HepG2 (cell line): ENCODE results near the gene CTDNEP1. TPM values are rescaled to one million over a fixed set of nuclear protein-coding genes. Genes with fewer than 3 reads are reported as not detected.

Source experiments
- AGO1 ChIP-seq: fragments of 200-400 bp; formaldehyde crosslinking; IDR thresholded peaks from 2 replicates; pipeline ENCODE4 v1.6.1; 2017; ENCODE audit warnings: mild to moderate bottlenecking, low read depth, low read length, moderate library complexity; ENCODE audit not compliant: poor library complexity, severe bottlenecking
- EHMT2 ChIP-seq: fragments of 200-600 bp; sonication (generic); IDR thresholded peaks from 2 replicates; pipeline ENCODE4 v1.7.0; 2017; ENCODE audit warnings: antibody characterized with exemption, low read depth, low read length, borderline replicate concordance
- FOXP1 ChIP-seq, 2 experiments: fragments of 450-650 bp in 1 of 2; IDR thresholded peaks; 2 replicates each; pipeline ENCODE4 v1.6.1; 2017 to 2018; ENCODE audit warnings: antibody characterized with exemption in 1 of 2
- HDAC1 ChIP-seq: sonication (generic); formaldehyde crosslinking; IDR thresholded peaks from 2 replicates; pipeline ENCODE4 v1.5.1; 2020; ENCODE audit warnings: mild to moderate bottlenecking, missing genetic modification reagents
- HNRNPK ChIP-seq: fragments of 200-400 bp; formaldehyde crosslinking; IDR thresholded peaks from 2 replicates; pipeline ENCODE4 v1.6.1; 2018; ENCODE audit warnings: low read length, low read depth, moderate library complexity, mild to moderate bottlenecking; ENCODE audit not compliant: poor library complexity, severe bottlenecking
- IRF2 ChIP-seq: IDR thresholded peaks from 2 replicates; pipeline ENCODE4 v1.6.1; 2018; ENCODE audit warnings: missing genetic modification reagents, missing compliant biosample characterization
- KLF16 ChIP-seq, 2 experiments: sonication (generic) in 1 of 2; formaldehyde crosslinking in 1 of 2; IDR thresholded peaks; 2 replicates each; pipeline versions ENCODE4 v1.6.1 to v1.8.0; 2016 to 2023; ENCODE audit warnings: missing genetic modification reagents in 2 of 2, missing compliant biosample characterization in 1 of 2
- RBFOX2 ChIP-seq: fragments of 200-400 bp; formaldehyde crosslinking; IDR thresholded peaks from 2 replicates; pipeline ENCODE4 v1.6.1; 2017; ENCODE audit warnings: low read depth, mild to moderate bottlenecking, low read length
- SIX4 ChIP-seq: sonication (generic); formaldehyde crosslinking; IDR thresholded peaks from 2 replicates; pipeline ENCODE4 v1.4.0; 2020; ENCODE audit warnings: missing genetic modification reagents
- THAP11 ChIP-seq: IDR thresholded peaks from 2 replicates; pipeline ENCODE4 v1.6.1; 2016; ENCODE audit warnings: missing biosample characterization, missing genetic modification reagents
- ZNF12 ChIP-seq: sonication (generic); formaldehyde crosslinking; IDR thresholded peaks from 2 replicates; pipeline ENCODE4 v1.5.0; 2020; ENCODE audit warnings: missing genetic modification reagents
- ZNF546 ChIP-seq: sonication (generic); formaldehyde crosslinking; conservative IDR thresholded peaks from 2 replicates; pipeline ENCODE4 v1.8.1; 2023; ENCODE audit warnings: mild to moderate bottlenecking, missing genetic modification reagents
- ZNF713 ChIP-seq: sonication (generic); formaldehyde crosslinking; IDR thresholded peaks from 2 replicates; pipeline ENCODE4 v1.4.0; 2020; ENCODE audit warnings: mild to moderate bottlenecking, missing genetic modification reagents
- ZNF720 ChIP-seq: sonication (generic); formaldehyde crosslinking; IDR thresholded peaks from 2 replicates; pipeline ENCODE4 v1.4.0; 2020; ENCODE audit warnings: missing genetic modification reagents
- ZNF746 ChIP-seq: sonication (generic); formaldehyde crosslinking; IDR thresholded peaks from 2 replicates; pipeline ENCODE4 v1.8.0; 2022; ENCODE audit warnings: mild to moderate bottlenecking, missing genetic modification reagents
- ZNF883 ChIP-seq: sonication (generic); formaldehyde crosslinking; IDR thresholded peaks from 2 replicates; pipeline ENCODE4 v1.5.1; 2020; ENCODE audit warnings: mild to moderate bottlenecking, missing genetic modification reagents; ENCODE audit errors: not compliant biosample characterization
- polyA plus RNA-seq, 8 experiments: library from polyadenylated mRNA; depleted of rRNA in 3 of 8; stranded (reverse) in 7 of 8; unstranded in 1 of 8; fragments of >200 nt; fragmentation: Illumina TruSeq in 4 of 8; extraction: Trizol in 4 of 8; gene quantifications; 2 replicates each; pipeline versions ENCODE4 v1.2.1 to v1.2.3, GENCODE V29; 2011 to 2016; ENCODE audit warnings: low read depth in 4 of 8, missing spikeins in 1 of 8, mixed read lengths in 1 of 8; ENCODE audit not compliant: insufficient read depth in 1 of 8
- total RNA-seq, 5 experiments: library from RNA; depleted of rRNA; stranded (reverse); fragments of >200 nt; fragmentation: Illumina TruSeq; extraction: Trizol; gene quantifications; 2 replicates each; pipeline ENCODE4 v1.2.3, GENCODE V29; 2016; ENCODE audit warnings: low read depth in 1 of 5
- TF ChIP-seq, protein P1 (sequence below): IDR thresholded peaks from 2 replicates; pipeline ENCODE4 v1.6.1; 2016; ENCODE audit warnings: mild to moderate bottlenecking, missing biosample characterization, missing genetic modification reagents
- TF ChIP-seq, protein P2 (sequence below): IDR thresholded peaks from 2 replicates; pipeline ENCODE4 v1.6.1; 2016; ENCODE audit warnings: mild to moderate bottlenecking
- TF ChIP-seq, protein P3 (sequence below): sonication (generic); formaldehyde crosslinking; IDR thresholded peaks from 2 replicates; pipeline ENCODE4 v1.4.0; 2020; ENCODE audit warnings: low read depth, missing genetic modification reagents
- TF ChIP-seq, protein P4 (sequence below): sonication (generic); formaldehyde crosslinking; conservative IDR thresholded peaks from 2 replicates; pipeline ENCODE4 v1.4.0; 2020; ENCODE audit warnings: missing genetic modification reagents
- TF ChIP-seq, protein P5 (sequence below): IDR thresholded peaks from 2 replicates; pipeline ENCODE4 v1.6.1; 2012; ENCODE audit warnings: inconsistent platforms

Gene CTDNEP1
- total and polyA plus RNA-seq, 2 of the 13 experiments (the other 11 are each of a cell fraction or from before 2014, with no cell fraction given): 19.8 to 118 TPM

DNA sequence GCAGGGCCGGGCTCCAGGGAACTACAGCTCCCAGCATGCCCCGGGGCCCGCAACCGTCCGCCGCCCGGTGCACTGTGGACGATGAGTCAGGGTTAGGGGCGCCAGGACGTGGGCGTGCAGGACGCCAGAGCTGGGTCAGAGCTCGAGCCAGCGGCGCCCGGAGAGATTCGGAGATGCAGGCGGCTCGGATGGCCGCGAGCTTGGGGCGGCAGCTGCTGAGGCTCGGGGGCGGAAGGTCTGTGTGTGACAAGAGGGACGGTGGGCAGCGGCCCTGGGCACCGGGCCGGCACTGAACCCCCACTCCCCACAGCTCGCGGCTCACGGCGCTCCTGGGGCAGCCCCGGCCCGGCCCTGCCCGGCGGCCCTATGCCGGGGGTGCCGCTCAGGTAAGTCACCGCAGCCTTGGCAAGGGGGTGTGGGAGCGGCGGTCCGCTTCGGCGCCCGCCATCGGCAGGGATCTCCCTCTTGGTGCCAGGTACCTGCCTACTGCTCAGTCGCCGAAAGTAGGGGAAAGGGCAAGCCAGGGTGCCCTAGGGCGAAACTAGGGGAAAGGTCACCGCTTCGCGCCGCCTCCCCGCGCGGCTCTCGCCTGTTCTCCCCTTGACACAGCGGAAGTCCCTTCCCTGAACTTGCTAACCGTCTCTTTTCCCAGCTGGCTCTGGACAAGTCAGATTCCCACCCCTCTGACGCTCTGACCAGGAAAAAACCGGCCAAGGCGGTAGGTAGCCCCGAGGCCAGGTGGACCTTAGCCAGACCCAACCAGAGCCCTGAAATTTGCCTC is 31.5 kb downstream of the CTDNEP1 start, which contains the start of the genes ACADVL and DLG4 (continued):
- TF ChIP-seq, protein P1, sequence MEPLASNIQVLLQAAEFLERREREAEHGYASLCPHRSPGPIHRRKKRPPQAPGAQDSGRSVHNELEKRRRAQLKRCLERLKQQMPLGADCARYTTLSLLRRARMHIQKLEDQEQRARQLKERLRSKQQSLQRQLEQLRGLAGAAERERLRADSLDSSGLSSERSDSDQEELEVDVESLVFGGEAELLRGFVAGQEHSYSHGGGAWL (CRISPR knock-in tag): peak; percentile 74; the same call in 1 of the 2 replicates
- TF ChIP-seq, protein P2, sequence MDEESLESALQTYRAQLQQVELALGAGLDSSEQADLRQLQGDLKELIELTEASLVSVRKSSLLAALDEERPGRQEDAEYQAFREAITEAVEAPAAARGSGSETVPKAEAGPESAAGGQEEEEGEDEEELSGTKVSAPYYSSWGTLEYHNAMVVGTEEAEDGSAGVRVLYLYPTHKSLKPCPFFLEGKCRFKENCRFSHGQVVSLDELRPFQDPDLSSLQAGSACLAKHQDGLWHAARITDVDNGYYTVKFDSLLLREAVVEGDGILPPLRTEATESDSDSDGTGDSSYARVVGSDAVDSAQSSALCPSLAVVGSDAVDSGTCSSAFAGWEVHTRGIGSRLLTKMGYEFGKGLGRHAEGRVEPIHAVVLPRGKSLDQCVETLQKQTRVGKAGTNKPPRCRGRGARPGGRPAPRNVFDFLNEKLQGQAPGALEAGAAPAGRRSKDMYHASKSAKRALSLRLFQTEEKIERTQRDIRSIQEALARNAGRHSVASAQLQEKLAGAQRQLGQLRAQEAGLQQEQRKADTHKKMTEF: peak; percentile 84
- TF ChIP-seq HNRNPK (peak; percentile 68), ZNF12 (CRISPR knock-in tag) (no peak), SIX4 (no peak), KLF16 (CRISPR knock-in tag; IDR thresholded peaks at IDR 0.05) (0 out of 4 replicates have a peak, but pooled peaks of 1 of the 2 experiments have one; percentile 46), AGO1 (peak; percentile 99), THAP11 (CRISPR knock-in tag) (peak; percentile 98), ZNF546 (CRISPR knock-in tag) (0 out of 2 replicates have a peak, but pooled peaks have one; percentile 46), ZNF883 (CRISPR knock-in tag) (peak; percentile 91), FOXP1 (IDR thresholded peaks at IDR 0.05) (no peak), FOXP1 (CRISPR knock-in tag; IDR thresholded peaks at IDR 0.05) (no peak), IRF2 (CRISPR knock-in tag) (peak; percentile 63; the same call in 1 of the 2 replicates), ZNF713 (CRISPR knock-in tag) (no peak), HDAC1 (CRISPR knock-in tag) (peak; percentile 52), ZNF746 (CRISPR knock-in tag) (no peak; the same call in 1 of the 2 replicates), RBFOX2 (peak; percentile 94), ZNF720 (CRISPR knock-in tag) (no peak), EHMT2 (no peak)
- TF ChIP-seq, protein P3, sequence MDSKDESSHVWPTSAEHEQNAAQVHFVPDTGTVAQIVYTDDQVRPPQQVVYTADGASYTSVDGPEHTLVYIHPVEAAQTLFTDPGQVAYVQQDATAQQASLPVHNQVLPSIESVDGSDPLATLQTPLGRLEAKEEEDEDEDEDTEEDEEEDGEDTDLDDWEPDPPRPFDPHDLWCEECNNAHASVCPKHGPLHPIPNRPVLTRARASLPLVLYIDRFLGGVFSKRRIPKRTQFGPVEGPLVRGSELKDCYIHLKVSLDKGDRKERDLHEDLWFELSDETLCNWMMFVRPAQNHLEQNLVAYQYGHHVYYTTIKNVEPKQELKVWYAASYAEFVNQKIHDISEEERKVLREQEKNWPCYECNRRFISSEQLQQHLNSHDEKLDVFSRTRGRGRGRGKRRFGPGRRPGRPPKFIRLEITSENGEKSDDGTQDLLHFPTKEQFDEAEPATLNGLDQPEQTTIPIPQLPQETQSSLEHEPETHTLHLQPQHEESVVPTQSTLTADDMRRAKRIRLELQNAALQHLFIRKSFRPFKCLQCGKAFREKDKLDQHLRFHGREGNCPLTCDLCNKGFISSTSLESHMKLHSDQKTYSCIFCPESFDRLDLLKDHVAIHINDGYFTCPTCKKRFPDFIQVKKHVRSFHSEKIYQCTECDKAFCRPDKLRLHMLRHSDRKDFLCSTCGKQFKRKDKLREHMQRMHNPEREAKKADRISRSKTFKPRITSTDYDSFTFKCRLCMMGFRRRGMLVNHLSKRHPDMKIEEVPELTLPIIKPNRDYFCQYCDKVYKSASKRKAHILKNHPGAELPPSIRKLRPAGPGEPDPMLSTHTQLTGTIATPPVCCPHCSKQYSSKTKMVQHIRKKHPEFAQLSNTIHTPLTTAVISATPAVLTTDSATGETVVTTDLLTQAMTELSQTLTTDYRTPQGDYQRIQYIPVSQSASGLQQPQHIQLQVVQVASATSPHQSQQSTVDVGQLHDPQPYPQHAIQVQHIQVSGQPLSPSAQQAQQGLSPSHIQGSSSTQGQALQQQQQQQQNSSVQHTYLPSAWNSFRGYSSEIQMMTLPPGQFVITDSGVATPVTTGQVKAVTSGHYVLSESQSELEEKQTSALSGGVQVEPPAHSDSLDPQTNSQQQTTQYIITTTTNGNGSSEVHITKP: no peak
- TF ChIP-seq, protein P4, sequence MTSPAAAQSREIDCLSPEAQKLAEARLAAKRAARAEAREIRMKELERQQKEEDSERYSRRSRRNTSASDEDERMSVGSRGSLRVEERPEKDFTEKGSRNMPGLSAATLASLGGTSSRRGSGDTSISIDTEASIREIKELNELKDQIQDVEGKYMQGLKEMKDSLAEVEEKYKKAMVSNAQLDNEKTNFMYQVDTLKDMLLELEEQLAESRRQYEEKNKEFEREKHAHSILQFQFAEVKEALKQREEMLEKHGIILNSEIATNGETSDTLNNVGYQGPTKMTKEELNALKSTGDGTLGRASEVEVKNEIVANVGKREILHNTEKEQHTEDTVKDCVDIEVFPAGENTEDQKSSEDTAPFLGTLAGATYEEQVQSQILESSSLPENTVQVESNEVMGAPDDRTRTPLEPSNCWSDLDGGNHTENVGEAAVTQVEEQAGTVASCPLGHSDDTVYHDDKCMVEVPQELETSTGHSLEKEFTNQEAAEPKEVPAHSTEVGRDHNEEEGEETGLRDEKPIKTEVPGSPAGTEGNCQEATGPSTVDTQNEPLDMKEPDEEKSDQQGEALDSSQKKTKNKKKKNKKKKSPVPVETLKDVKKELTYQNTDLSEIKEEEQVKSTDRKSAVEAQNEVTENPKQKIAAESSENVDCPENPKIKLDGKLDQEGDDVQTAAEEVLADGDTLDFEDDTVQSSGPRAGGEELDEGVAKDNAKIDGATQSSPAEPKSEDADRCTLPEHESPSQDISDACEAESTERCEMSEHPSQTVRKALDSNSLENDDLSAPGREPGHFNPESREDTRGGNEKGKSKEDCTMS (CRISPR knock-in tag): no peak
- TF ChIP-seq, protein P5, sequence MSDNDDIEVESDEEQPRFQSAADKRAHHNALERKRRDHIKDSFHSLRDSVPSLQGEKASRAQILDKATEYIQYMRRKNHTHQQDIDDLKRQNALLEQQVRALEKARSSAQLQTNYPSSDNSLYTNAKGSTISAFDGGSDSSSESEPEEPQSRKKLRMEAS: peak; percentile 41; the same call in 1 of the 2 replicates
